ENCODE data around the gene ELAVL3.
A peak's percentile ranks its signal among the peaks of the same experiment; 100 is the strongest.

ELAVL3 gene

DNA sequence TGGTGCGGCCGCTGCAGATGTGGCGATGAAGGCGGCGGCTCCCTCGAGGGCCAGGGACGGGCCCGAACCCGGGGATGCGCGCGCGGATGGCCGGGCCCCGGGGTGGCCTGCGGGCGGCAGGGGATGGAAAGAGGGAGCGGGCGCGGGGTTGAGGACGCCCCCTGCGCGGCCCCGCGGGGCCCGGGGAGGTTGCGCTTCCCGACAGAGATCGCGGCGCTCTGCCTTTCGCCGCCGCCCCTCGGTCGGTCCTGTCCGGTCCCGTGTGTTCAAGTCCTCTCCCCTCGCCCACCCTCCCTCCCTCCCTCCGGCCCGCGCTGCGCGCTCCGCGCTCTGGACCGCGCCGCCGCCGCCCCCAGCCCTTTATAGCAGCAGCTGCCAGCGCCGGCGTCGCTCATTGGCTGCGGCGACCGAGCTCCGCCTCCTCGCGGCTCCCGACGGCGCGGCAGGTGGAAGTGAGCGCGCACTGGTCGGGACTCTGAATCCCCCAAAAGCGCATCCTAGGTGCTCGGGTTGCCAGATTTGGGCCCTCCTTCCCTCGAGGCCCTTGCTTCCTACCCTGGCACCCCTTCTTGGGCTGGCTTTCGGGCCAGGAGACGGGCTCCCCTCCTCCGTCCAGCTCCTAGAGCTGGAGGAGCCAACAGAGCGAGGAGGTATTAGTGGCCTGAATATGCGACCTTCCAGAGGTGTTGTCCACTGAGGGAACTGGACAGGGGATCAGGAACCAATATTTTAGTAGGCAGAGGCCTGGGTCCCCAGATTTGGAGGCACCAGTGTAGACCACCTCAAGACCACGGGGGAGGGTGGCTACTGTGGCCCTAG lies at the start of gene ELAVL3:
ELAVL3 (minus strand) TSS at position 332 of the 819 bp plus-strand sequence. CDS start 438 bp downstream, outside the sequence.
- DNase-seq (ENCODE audit: low read depth) = no peak
- no peak within 1 kb of the TSS for H3K4me3 ChIP-seq (replicated peaks; ENCODE audit: low read depth, low read length)
- no peak for TF ChIP-seq CTCF (IDR thresholded peaks at IDR 0.05; ENCODE audit: low read length, missing control alignments)

DNA sequence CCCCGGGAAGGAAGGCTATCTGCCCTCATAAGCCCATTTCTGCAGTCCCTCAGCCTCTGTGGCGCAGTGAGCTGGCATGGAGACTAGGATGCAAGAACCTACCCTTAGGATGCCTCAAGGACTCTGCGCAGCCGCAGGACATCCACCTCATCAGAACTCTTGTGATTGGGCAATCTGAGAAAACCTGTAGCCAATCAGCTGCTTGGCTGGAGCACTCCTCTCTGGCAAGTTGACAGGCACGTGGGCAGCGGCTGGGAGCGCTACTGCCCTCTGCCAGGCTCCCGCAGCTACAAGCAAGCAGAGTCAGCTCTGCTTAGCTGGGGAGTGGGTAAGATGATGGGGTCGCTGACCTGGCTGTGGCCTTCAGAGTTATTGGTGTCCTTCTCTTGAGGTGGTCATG lies 49.6 kb upstream of the ELAVL3 start:
- peak; percentile 84 for DNase-seq (ENCODE audit: low read depth)
- TF ChIP-seq CTCF (IDR thresholded peaks at IDR 0.05; ENCODE audit: low read length, missing control alignments) = peak; percentile 27
- no peak overlapping the region for H3K4me3 ChIP-seq (replicated peaks; ENCODE audit: low read depth, low read length)

GRCh38 chr19:11528551-11529341 lies 47.9 kb upstream of the ELAVL3 start, which contains the start of gene ECSIT:
TSS of gene ECSIT (minus strand) at chr19:11529134. CDS start at chr19:11519170, 9,964 bp downstream.
- no peak for TF ChIP-seq CTCF (IDR thresholded peaks at IDR 0.05; ENCODE audit: low read length, missing control alignments)
- peak within 1 kb of the TSS; percentile 81 for H3K4me3 ChIP-seq (replicated peaks; ENCODE audit: low read depth, low read length)
- peak; percentile 99 for DNase-seq (ENCODE audit: low read depth)

- no peak for DNase-seq (ENCODE audit: low read depth)
- no peak overlapping the region for H3K4me3 ChIP-seq (replicated peaks; ENCODE audit: low read depth, low read length)
- no peak for TF ChIP-seq CTCF (IDR thresholded peaks at IDR 0.05; ENCODE audit: low read length, missing control alignments)
Observed at GRCh38 chr19:11519138-11519537, 38.3 kb upstream of the ELAVL3 start.

GRCh38 chr19:11513946-11514345 lies 33.1 kb upstream of the ELAVL3 start:
- TF ChIP-seq CTCF (IDR thresholded peaks at IDR 0.05; ENCODE audit: low read length, missing control alignments) = no peak
- DNase-seq (ENCODE audit: low read depth) = no peak
- H3K4me3 ChIP-seq (replicated peaks; ENCODE audit: low read depth, low read length) = no peak overlapping the region

GRCh38 chr19:11510444-11510843 lies 29.6 kb upstream of the ELAVL3 start:
- DNase-seq (ENCODE audit: low read depth) = no peak
- no peak for TF ChIP-seq CTCF (IDR thresholded peaks at IDR 0.05; ENCODE audit: low read length, missing control alignments)

More at GRCh38 chr19:11510444-11510843, 29.6 kb upstream of the ELAVL3 start:
- no peak overlapping the region for H3K4me3 ChIP-seq (replicated peaks; ENCODE audit: low read depth, low read length)
